HepG2 (cell line): ENCODE measurements around the gene NLGN2. TPM values are rescaled to one million over a fixed set of nuclear protein-coding genes. Genes with fewer than 3 reads are reported as not detected.

Experiments used
- ATAC-seq: fragments of 200-7000 bp; cut with Tn5 transposase; 3 replicates; pipeline ENCODE4 v1.9.1; 2020; ENCODE audit warnings: mild to moderate bottlenecking, moderate library complexity
- BruUV-seq: library from RNA; stranded (reverse); fragments of 400-500 nt; replicated peaks from 2 replicates; lab custom pipeline; 2021; lab: Mats Ljungman, UMichigan
- CTCF ChIA-PET: fragments of 300-600 bp; formaldehyde crosslinking; extraction: SDS; loops from one replicate; lab custom pipeline; 2021; ENCODE audit warnings: low total read pairs, inconsistent platforms, low intra/inter-chr PET ratio; lab: Yijun Ruan, JAX
- POLR2A ChIA-PET: fragments of 350-600 bp; sonication (Branson Sonifier 250); formaldehyde crosslinking; loops from one replicate; lab custom pipeline; 2020; ENCODE audit warnings: antibody characterized with exemption, inconsistent platforms; lab: Yijun Ruan, JAX
- DNase-seq: peaks from one replicate; pipeline ENCODE4 v3.0.0-alpha.2; 2015; ENCODE audit warnings: low spot score
- FAIRE-seq: peaks from 3 replicates; lab custom pipeline; 2011; peaks lifted over from hg19 to GRCh38; lab: Jason Lieb, UNC
- H2AFZ ChIP-seq: one replicate; pipeline ENCODE4 v1.6.1; 2011; ENCODE audit warnings: low read length, inconsistent platforms
- H3K27ac ChIP-seq: fragments of 300-600 bp; 3 replicates; pipeline ENCODE4 v1.8.0; 2011; ENCODE audit warnings: mixed run types, mild to moderate bottlenecking, mixed read lengths, low read length, inconsistent platforms; ENCODE audit not compliant: insufficient read depth; ENCODE audit errors: extremely low read length
- H3K27me3 ChIP-seq, 2 experiments: fragments of 200-600 bp in 1 of 2; 2 replicates in 1 of 2; 3 replicates in 1 of 2; pipeline versions ENCODE4 v1.6.0 to v1.8.0; 2011; ENCODE audit warnings: low read length in 2 of 2, mild to moderate bottlenecking in 2 of 2, moderate library complexity in 2 of 2, inconsistent platforms in 1 of 2; ENCODE audit not compliant: insufficient read depth in 2 of 2, control insufficient read depth in 1 of 2
- H3K36me3 ChIP-seq, 2 experiments: fragments of 200-600 bp in 1 of 2; replicated peaks in 1 of 2; 2 replicates in 1 of 2; 3 replicates in 1 of 2; pipeline versions ENCODE4 v1.5.1 to v1.8.0; 2011; ENCODE audit warnings: low read length in 2 of 2, inconsistent platforms in 1 of 2; ENCODE audit not compliant: insufficient read depth in 2 of 2, control insufficient read depth in 1 of 2
- H3K4me1 ChIP-seq: 2 replicates; pipeline ENCODE4 v1.5.1; 2012; ENCODE audit warnings: low read length, inconsistent platforms; ENCODE audit not compliant: insufficient read depth
- H3K4me2 ChIP-seq: 2 replicates; pipeline ENCODE4 v1.6.0; 2011; ENCODE audit warnings: low read depth, low read length, inconsistent platforms
- H3K4me3 ChIP-seq, 3 experiments: fragments of 200-600 bp in 1 of 3; sonication (generic), shearing (Covaris generic) in 1 of 3; replicated peaks in 1 of 3; 2 replicates each; pipeline ENCODE4 v1.5.1; 2011 to 2016; ENCODE audit warnings: low read length in 3 of 3, inconsistent platforms in 2 of 3, low read depth in 2 of 3, mild to moderate bottlenecking in 2 of 3, control low read depth in 1 of 3, mixed read lengths in 1 of 3; ENCODE audit not compliant: insufficient read depth in 1 of 3
- H3K79me2 ChIP-seq: one replicate; pipeline ENCODE4 v1.6.1; 2011; ENCODE audit warnings: low read length, inconsistent platforms; ENCODE audit not compliant: insufficient read depth
- H3K9ac ChIP-seq: 2 replicates; pipeline ENCODE4 v1.6.0; 2011; ENCODE audit warnings: mild to moderate bottlenecking, low read depth, low read length, inconsistent platforms; ENCODE audit not compliant: insufficient read depth
- H3K9me3 ChIP-seq: 2 replicates; pipeline ENCODE4 v1.5.1; 2012; ENCODE audit warnings: mild to moderate bottlenecking, low read length
- H4K20me1 ChIP-seq: 2 replicates; pipeline ENCODE4 v1.6.0; 2011; ENCODE audit warnings: inconsistent platforms, mild to moderate bottlenecking, low read length, moderate library complexity; ENCODE audit not compliant: insufficient read depth
- AGO2 ChIP-seq: fragments of 200-400 bp; formaldehyde crosslinking; optimal IDR thresholded peaks from 2 replicates; pipeline ENCODE3; 2017; ENCODE audit warnings: mild to moderate bottlenecking, low read depth, low read length, moderate library complexity
- HMG20A ChIP-seq: IDR thresholded peaks from 2 replicates; pipeline ENCODE4 v1.6.1; 2016; ENCODE audit warnings: borderline replicate concordance
- NBN ChIP-seq: fragments of 450-650 bp; conservative IDR thresholded peaks from 2 replicates; pipeline ENCODE4 v1.6.1; 2017
- NR2F2 ChIP-seq: IDR thresholded peaks from 2 replicates; pipeline ENCODE4 v1.6.1; 2012; ENCODE audit warnings: low read depth, inconsistent platforms, borderline replicate concordance
- RBM22 ChIP-seq: fragments of 200-400 bp; formaldehyde crosslinking; optimal IDR thresholded peaks from 2 replicates; pipeline ENCODE3; 2017; ENCODE audit warnings: mild to moderate bottlenecking, low read length, moderate library complexity
- SMYD3 ChIP-seq: sonication (generic); formaldehyde crosslinking; IDR thresholded peaks from 2 replicates; pipeline ENCODE4 v1.8.1; 2023; ENCODE audit warnings: mild to moderate bottlenecking, missing genetic modification reagents
- ZBTB38 ChIP-seq: sonication (generic); formaldehyde crosslinking; IDR thresholded peaks from 2 replicates; pipeline ENCODE4 v1.5.1; 2020; ENCODE audit warnings: mild to moderate bottlenecking, missing genetic modification reagents
- ZNF263 ChIP-seq: sonication (generic); formaldehyde crosslinking; IDR thresholded peaks from 2 replicates; pipeline ENCODE4 v1.4.0; 2020; ENCODE audit warnings: missing genetic modification reagents
- WGBS: methylation state at CpG from one replicate; pipeline ENCODE4 v1.1.6; 2017; ENCODE audit warnings: low lambda C conversion rate; 5-methylcytosine and 5-hydroxymethylcytosine counted together
- in situ Hi-C: cut with HindIII; loops from 2 replicates; pipeline ENCODE4 v1.10.0; 2017; ENCODE audit warnings: low pct_unique_long_range_greater_than_20kb; ENCODE audit not compliant: extremely low pct_ligation_motif_present
- intact Hi-C: fragments of 100-400 bp; cut with micrococcal nuclease; formaldehyde crosslinking; loops from one replicate; pipeline ENCODE4 v1.10.0; 2022; ENCODE audit not compliant: unreplicated experiment
- polyA plus RNA-seq, 8 experiments: library from polyadenylated mRNA; depleted of rRNA in 3 of 8; stranded (reverse) in 7 of 8; unstranded in 1 of 8; fragments of >200 nt; fragmentation: Illumina TruSeq in 4 of 8; extraction: Trizol in 4 of 8; gene quantifications; 2 replicates each; pipeline versions ENCODE4 v1.2.1 to v1.2.3, GENCODE V29; 2011 to 2016; ENCODE audit warnings: low read depth in 4 of 8, missing spikeins in 1 of 8, mixed read lengths in 1 of 8; ENCODE audit not compliant: insufficient read depth in 1 of 8
- total RNA-seq, 5 experiments: library from RNA; depleted of rRNA; stranded (reverse); fragments of >200 nt; fragmentation: Illumina TruSeq; extraction: Trizol; gene quantifications; 2 replicates each; pipeline ENCODE4 v1.2.3, GENCODE V29; 2016; ENCODE audit warnings: low read depth in 1 of 5
- TF ChIP-seq, protein P1 (sequence below): sonication (generic); formaldehyde crosslinking; IDR thresholded peaks from 2 replicates; pipeline ENCODE4 v1.9.0; 2022; ENCODE audit warnings: missing genetic modification reagents, mild to moderate bottlenecking, borderline replicate concordance

The NLGN2 gene
- total and polyA plus RNA-seq, 2 of the 13 experiments (the other 11 are each of a cell fraction or from before 2014, with no cell fraction given), result 1.9 to 11.0 TPM

- TF ChIP-seq AGO2, result peak; percentile 57
- 0 out of 2 replicates have a peak, but pooled peaks have one; percentile 43 for TF ChIP-seq ZBTB38 (CRISPR knock-in tag)
- peak; percentile 47; the same call in 1 of the 2 replicates for TF ChIP-seq ZNF263 (CRISPR knock-in tag)
- TF ChIP-seq, protein P1, sequence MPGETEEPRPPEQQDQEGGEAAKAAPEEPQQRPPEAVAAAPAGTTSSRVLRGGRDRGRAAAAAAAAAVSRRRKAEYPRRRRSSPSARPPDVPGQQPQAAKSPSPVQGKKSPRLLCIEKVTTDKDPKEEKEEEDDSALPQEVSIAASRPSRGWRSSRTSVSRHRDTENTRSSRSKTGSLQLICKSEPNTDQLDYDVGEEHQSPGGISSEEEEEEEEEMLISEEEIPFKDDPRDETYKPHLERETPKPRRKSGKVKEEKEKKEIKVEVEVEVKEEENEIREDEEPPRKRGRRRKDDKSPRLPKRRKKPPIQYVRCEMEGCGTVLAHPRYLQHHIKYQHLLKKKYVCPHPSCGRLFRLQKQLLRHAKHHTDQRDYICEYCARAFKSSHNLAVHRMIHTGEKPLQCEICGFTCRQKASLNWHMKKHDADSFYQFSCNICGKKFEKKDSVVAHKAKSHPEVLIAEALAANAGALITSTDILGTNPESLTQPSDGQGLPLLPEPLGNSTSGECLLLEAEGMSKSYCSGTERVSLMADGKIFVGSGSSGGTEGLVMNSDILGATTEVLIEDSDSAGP (CRISPR knock-in tag), result no peak
- TF ChIP-seq RBM22, result peak; percentile 65
- TF ChIP-seq, all 625 proteins: peak for 5
Observed at GRCh38 chr17:7462474-7463371, 55.1 kb downstream of the NLGN2 start (continued).

DNA sequence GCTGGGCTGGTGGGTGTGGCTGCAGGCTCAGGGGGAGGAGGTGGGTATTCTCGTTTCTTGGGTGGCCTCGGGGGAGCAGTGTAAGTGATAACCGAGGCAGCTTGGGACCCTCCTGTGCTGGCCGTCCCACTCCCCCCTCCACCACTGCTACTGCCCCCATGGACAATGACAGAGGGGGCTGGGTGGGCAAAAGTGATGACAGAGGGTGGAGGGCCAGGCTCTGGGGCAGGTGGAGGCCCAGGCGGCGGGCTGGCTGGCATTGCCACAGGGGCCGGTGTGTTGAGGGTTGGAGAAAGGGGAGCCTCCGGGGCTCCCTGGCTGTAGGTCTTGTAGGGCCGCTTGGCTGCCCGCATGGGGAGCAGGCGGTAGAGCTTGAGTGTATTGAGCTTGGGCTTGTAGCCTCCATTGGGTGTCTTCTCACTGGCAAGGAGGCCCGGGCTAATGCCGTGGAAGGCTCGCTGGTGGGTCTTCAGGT is 55.8 kb downstream of the NLGN2 start:
- no peak for FAIRE-seq
- POLR2A ChIA-PET, result no interaction called here
- 99% methylated on average over 12 of the region's 14 CpGs for WGBS
- Histone ChIP-seq H3K4me1 (peaks cover 8% of the 10 kb centered on the region; the same call in 1 of the 2 replicates), H3K27me3 (no peaks in the 10 kb centered on the region), H3K4me2 (no peak overlapping the region), H4K20me1 (peaks cover 5% of the 10 kb centered on the region; the same call in 1 of the 2 replicates), H3K4me3 (no peak overlapping the region), H3K79me2 (no peaks in the 10 kb centered on the region), H3K36me3 (peaks cover 0 to 2% of the 10 kb centered on the region in 2 experiments; a peak in 3 of 5 replicates), H3K9ac (no peak overlapping the region), H2AFZ (no peak overlapping the region), H3K27ac (no peak overlapping the region), H3K9me3 (no peaks in the 10 kb centered on the region)
- CTCF ChIA-PET, result no interaction called here
- intact Hi-C loops, result no loop called here
- TF ChIP-seq SMYD3 (CRISPR knock-in tag), result no peak
- TF ChIP-seq NR2F2, result no peak
- TF ChIP-seq HMG20A (CRISPR knock-in tag), result no peak
- TF ChIP-seq NBN, result no peak
- in situ Hi-C loops, result no loop called here
- no peak; the same call in 1 of the 3 replicates for ATAC-seq
- no peak for DNase-seq
- no TSS peak for BruUV-seq
